ENCODE data around the gene C6orf136.

Gene C6orf136

DNA sequence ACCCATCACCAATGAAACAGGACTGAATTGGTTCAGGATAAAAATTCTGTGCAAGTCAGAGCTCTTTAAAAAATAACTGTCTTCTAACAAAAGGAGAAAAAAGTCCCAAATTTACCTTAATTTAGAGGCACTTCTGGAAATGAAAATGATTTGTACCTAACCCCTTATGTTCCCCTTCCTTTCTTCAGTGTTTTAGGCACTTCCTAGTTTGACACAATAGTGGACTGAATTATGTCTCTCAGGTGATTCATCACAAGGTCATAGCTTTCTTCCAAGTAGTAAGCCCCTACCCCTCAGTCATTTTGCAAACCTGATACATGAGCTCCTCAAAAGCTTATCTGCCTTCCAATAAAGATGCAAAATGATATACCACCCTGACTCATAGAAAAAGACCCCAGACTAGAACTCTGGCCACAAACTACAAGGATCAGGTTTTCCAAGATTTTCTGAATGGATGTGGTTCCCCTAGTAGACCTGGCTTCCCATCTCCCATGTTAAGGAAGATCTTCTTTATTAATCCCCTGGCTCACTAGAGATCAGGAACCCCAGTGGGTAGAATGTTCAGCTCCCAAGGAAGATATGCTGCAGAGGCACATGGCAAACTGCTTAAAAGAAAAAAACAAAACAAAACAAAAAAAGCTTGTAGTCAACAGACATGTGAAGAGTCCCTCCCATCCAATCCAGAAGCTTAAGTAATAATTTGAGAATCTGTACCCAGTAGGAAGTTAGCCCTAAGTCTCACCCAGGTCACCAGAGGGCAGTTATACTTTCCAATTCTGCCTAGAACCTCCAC lies 33.5 kb upstream of the C6orf136 start:
- Mint-ChIP-seq H3K4me3 (peak overlapping the region; percentile 95), H3K9me3 (no peaks in the 10 kb centered on the region), H3K36me3 (ENCODE audit: low read depth) (peaks cover 52% of the 10 kb centered on the region), H3K27ac (peak overlapping the region; percentile 73), H3K27me3 (ENCODE audit: low read depth) (peaks cover 6% of the 10 kb centered on the region), H3K4me1 (ENCODE audit: low read depth) (peaks cover 41% of the 10 kb centered on the region)

- peak overlapping the region; percentile 98 for H3K27ac Mint-ChIP-seq
- peaks cover 44% of the 10 kb centered on the region for H3K36me3 Mint-ChIP-seq (ENCODE audit: low read depth)
- H3K4me3 Mint-ChIP-seq, result peak overlapping the region; percentile 95
- peaks cover 47% of the 10 kb centered on the region for H3K4me1 Mint-ChIP-seq (ENCODE audit: low read depth)
- H3K27me3 Mint-ChIP-seq (ENCODE audit: low read depth), result peaks cover 6% of the 10 kb centered on the region
- H3K9me3 Mint-ChIP-seq, result no peaks in the 10 kb centered on the region
Observed at GRCh38 chr6:30614044-30614842, 32.7 kb upstream of the C6orf136 start.

- Mint-ChIP-seq H3K4me1 (ENCODE audit: low read depth) (peaks cover 53% of the 10 kb centered on the region), H3K36me3 (ENCODE audit: low read depth) (peaks cover 44% of the 10 kb centered on the region), H3K4me3 (peak overlapping the region; percentile 95), H3K9me3 (no peaks in the 10 kb centered on the region), H3K27me3 (ENCODE audit: low read depth) (peaks cover 6% of the 10 kb centered on the region), H3K27ac (peak overlapping the region; percentile 98)
Observed at GRCh38 chr6:30614843-30615218, 32.1 kb upstream of the C6orf136 start.

DNA sequence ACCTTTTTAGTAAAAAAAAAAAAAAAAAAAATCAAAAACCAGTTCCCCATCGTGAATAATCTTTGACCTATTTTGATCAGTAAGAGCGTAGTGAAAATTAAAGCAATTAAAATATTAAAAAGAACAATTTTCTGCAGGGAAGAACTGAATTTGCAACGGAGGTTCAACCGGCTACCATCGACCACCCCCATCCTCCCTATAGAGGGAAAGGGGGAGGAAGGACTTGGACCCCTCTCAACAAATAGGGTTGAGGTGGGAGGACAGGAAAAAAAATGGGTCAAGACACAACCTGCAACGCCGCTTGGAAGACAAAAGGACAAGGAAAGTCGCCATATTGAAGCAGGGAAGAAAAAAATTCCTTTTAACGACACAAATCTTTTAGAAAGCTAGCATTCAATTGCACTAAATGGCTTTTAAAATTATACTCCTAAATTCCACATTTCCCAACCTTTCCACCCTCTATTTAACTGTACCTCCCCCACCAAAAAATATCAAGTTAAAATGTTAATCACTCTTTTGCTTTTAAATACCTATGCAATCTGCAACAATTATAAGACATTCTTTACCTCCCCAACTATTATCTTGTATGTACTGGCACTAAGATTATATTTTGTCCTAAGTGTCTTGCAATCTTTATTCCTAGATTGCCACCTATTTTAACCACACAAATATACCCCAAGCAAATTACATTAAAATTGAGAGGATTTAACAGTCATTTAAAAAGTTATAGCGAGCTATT lies 31.5 kb upstream of the C6orf136 start:
- Mint-ChIP-seq H3K36me3 (ENCODE audit: low read depth) (peaks cover 42% of the 10 kb centered on the region), H3K27ac (peak overlapping the region; percentile 98), H3K4me3 (peak overlapping the region; percentile 95), H3K27me3 (ENCODE audit: low read depth) (peaks cover 6% of the 10 kb centered on the region), H3K9me3 (no peaks in the 10 kb centered on the region), H3K4me1 (ENCODE audit: low read depth) (peaks cover 48% of the 10 kb centered on the region)

- peak overlapping the region; percentile 98 for H3K27ac Mint-ChIP-seq
- H3K27me3 Mint-ChIP-seq (ENCODE audit: low read depth), result peaks cover 6% of the 10 kb centered on the region
- H3K4me1 Mint-ChIP-seq (ENCODE audit: low read depth), result peaks cover 43% of the 10 kb centered on the region
- peak overlapping the region; percentile 95 for H3K4me3 Mint-ChIP-seq
- no peaks in the 10 kb centered on the region for H3K9me3 Mint-ChIP-seq
- peaks cover 40% of the 10 kb centered on the region for H3K36me3 Mint-ChIP-seq (ENCODE audit: low read depth)
Observed at GRCh38 chr6:30615958-30616810, 30.7 kb upstream of the C6orf136 start.

GRCh38 chr6:30616811-30617564 lies 29.9 kb upstream of the C6orf136 start, which contains the start of gene PPP1R10:
TSS of gene PPP1R10 (minus strand) at chr6:30617243. CDS start at chr6:30609944, 7,299 bp downstream.
- Mint-ChIP-seq H3K9me3 (no peaks in the 10 kb centered on the region), H3K36me3 (ENCODE audit: low read depth) (peaks cover 43% of the 10 kb centered on the region), H3K27ac (peak within 1 kb of the TSS; percentile 98), H3K27me3 (ENCODE audit: low read depth) (peaks cover 6% of the 10 kb centered on the region), H3K4me1 (ENCODE audit: low read depth) (peaks cover 35% of the 10 kb centered on the region), H3K4me3 (peak within 1 kb of the TSS; percentile 95)

DNA sequence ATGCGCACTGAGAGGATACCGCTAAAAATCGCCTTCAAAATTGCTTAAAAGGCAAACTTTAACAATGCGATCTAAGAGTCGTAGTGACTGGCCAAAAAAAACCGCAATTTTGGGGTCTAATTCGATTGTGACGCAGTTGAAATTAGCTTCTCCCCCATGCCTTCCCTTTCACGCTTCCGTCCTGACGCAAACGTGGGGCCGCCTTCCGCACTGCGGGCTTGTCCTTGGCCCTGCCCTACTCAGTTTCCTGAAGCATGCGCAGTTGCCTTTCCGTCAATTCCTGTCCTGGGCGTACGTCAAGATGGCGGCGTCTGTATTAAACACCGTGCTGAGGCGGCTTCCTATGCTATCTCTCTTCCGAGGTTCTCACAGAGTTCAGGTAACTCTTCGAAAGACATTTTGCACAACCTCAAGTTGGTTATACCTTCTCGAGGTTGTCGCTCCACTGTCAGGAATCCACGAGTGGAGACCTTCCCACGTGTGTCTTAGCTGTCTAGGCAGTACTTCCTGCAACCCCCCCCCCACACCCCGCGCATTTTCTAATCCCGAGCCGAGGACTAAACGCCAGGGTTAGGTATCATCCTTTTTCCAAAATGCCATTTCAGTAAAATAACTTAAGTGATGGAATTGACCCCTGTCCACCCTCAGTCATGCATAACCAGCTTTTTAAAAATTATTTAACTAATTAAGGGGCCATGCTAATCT lies 29.2 kb upstream of the C6orf136 start, which contains the start of gene MRPS18B:
TSS of gene MRPS18B (plus strand) at position 276 of the 705 bp plus-strand sequence. CDS start at position 302, 26 bp downstream.
- Mint-ChIP-seq H3K9me3 (no peaks in the 10 kb centered on the region), H3K4me3 (peak within 1 kb of the TSS; percentile 95), H3K27me3 (ENCODE audit: low read depth) (peaks cover 6% of the 10 kb centered on the region), H3K4me1 (ENCODE audit: low read depth) (peaks cover 32% of the 10 kb centered on the region), H3K27ac (peak within 1 kb of the TSS; percentile 98), H3K36me3 (ENCODE audit: low read depth) (peaks cover 45% of the 10 kb centered on the region)

GRCh38 chr6:30618270-30618797 lies 28.6 kb upstream of the C6orf136 start:
- Mint-ChIP-seq H3K4me3 (peak overlapping the region; percentile 95), H3K9me3 (no peaks in the 10 kb centered on the region), H3K36me3 (ENCODE audit: low read depth) (peaks cover 47% of the 10 kb centered on the region), H3K27me3 (ENCODE audit: low read depth) (peaks cover 6% of the 10 kb centered on the region), H3K27ac (peak overlapping the region; percentile 98), H3K4me1 (ENCODE audit: low read depth) (peaks cover 29% of the 10 kb centered on the region)

DNA sequence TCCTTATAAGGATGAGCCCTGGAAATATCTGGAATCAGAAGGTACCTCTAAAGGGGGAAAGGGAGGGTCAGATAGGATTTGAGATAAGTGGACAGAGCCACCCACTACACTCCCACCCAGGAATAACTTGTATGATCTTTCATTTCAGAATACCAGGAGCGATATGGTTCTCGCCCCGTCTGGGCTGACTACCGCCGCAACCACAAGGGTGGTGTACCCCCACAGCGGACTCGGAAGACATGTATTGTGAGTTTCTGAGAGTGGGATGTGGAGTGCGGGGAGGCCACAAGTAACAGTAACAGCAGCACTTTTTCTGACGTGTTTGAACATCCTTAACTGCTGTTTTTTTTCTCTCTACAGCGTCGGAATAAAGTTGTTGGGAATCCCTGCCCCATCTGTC lies 27.4 kb upstream of the C6orf136 start:
- Mint-ChIP-seq H3K27me3 (ENCODE audit: low read depth) (peaks cover 6% of the 10 kb centered on the region), H3K9me3 (no peaks in the 10 kb centered on the region), H3K4me3 (peak overlapping the region; percentile 95), H3K4me1 (ENCODE audit: low read depth) (peaks cover 20% of the 10 kb centered on the region), H3K36me3 (ENCODE audit: low read depth) (peaks cover 45% of the 10 kb centered on the region), H3K27ac (peak overlapping the region; percentile 98)

DNA sequence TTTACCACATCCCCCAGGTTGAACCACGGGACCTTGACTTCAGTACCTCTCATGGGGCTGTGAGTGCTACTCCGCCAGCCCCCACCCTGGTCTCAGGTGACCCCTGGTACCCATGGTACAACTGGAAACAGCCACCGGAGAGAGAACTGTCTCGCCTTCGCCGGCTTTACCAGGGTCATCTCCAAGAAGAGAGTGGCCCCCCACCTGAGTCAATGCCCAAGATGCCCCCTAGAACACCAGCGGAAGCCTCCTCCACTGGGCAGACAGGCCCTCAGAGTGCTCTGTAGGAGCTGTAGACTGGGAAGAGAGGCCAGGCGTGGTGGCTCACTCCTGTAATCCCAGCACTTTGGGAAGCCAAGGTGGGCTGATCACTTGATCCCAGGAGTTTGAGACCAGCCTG lies 21.4 kb upstream of the C6orf136 start:
- Mint-ChIP-seq H3K9me3 (no peaks in the 10 kb centered on the region), H3K4me1 (ENCODE audit: low read depth) (peaks cover 22% of the 10 kb centered on the region), H3K4me3 (no peak overlapping the region), H3K36me3 (ENCODE audit: low read depth) (peaks cover 45% of the 10 kb centered on the region), H3K27me3 (ENCODE audit: low read depth) (no peaks in the 10 kb centered on the region), H3K27ac (peak overlapping the region; percentile 52)

DNA sequence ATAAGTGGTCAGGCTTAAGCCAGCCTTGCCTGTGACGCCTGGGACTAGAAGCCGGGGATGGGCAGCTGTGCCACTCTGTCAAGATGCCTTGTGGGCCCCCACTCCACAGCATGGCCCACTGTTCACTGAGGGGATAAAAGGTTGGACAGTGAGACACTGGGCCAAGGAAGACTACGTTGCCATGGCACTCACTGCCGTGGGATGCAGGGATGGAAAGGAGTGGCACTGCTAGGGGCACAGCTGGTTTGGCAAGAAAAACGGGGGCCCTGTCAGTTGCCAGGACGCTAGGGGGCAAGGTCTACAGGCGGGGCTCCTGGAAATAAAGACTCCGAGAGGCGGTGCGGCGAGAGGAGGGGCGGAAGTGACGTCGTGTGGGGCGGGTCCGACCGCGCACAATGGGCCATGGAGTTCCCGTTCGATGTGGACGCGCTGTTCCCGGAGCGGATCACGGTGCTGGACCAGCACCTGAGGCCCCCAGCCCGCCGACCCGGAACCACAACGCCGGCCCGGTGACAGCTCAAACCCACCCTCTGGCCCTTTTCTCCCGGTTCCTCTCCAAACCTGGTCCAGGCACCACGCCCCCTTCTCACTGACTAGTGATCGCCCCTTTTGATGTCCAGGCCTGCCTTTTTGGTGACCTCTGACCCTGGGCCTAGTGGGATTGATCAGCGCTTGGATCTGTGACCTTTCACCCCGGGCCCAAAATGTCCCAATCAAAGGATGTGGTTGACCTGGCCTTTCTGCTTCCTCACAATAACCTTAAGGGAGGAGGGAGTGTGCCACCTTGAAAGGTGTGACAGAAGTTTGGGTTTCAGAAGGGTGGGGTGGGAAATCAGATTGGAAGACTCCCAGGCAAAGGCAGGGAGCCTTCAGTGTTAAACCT lies 20.2 kb upstream of the C6orf136 start, which contains the start of gene ATAT1:
TSS of gene ATAT1 (plus strand) at position 391 of the 883 bp plus-strand sequence.
- Mint-ChIP-seq H3K27ac (peak within 1 kb of the TSS; percentile 98), H3K36me3 (ENCODE audit: low read depth) (peaks cover 46% of the 10 kb centered on the region), H3K4me3 (peak within 1 kb of the TSS; percentile 96), H3K4me1 (ENCODE audit: low read depth) (peaks cover 22% of the 10 kb centered on the region), H3K27me3 (ENCODE audit: low read depth) (no peaks in the 10 kb centered on the region), H3K9me3 (no peaks in the 10 kb centered on the region)
